ENCODE results near the gene KCNJ18.
"Not testable (repeated sequence)": the region's sequence is repeated elsewhere in the genome, so short reads cannot be mapped to it uniquely, and the experiment has no call there.

Gene KCNJ18

GRCh38 chr17:21737015-21737580, 44.8 kb downstream of the KCNJ18 start:
- DNase-seq = not testable (repeated sequence)

- not testable (repeated sequence) for DNase-seq
Observed at GRCh38 chr17:21738241-21738640, 45.9 kb downstream of the KCNJ18 start.

DNA sequence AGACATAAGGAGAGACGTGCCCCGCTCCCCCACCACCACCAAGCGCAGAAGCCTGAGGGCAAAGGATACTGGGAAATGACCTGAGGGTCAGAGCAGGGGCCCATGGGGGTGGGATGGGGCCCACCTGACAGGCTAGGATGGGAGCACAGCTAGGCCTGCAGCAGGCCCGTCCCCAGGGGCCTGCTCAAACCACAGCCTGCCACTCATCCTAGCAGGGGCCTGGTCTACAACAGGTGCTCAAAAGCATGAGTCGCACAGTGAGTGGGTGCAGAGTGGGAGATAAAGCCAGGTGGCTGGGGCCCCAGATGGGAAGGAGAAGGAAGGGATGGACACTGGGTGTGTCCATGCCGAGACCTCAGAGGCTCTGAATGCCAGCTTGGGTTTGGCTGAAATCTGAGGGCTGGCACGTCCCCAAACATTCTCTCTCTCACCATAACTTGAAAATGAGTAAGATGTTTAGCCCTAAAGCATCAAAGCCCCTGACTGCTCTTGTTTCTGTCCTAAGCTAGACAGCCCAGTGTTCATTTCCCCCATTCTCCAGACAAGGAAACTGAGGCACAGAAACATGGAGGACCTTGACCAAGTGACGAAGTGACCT, 46.7 kb downstream of the KCNJ18 start:
- not testable (repeated sequence) for DNase-seq

- DNase-seq = not testable (repeated sequence)
Observed at GRCh38 chr17:21739485-21739884, 47.2 kb downstream of the KCNJ18 start.

GRCh38 chr17:21740836-21741235, 48.5 kb downstream of the KCNJ18 start:
- not testable (repeated sequence) for DNase-seq

GRCh38 chr17:21741520-21741919, 49.2 kb downstream of the KCNJ18 start:
- DNase-seq = not testable (repeated sequence)

- DNase-seq = no peak
Observed at GRCh38 chr17:21742326-21742725, 50.0 kb downstream of the KCNJ18 start.

GRCh38 chr17:21744151-21744550, 51.8 kb downstream of the KCNJ18 start:
- DNase-seq = not testable (repeated sequence)

DNA sequence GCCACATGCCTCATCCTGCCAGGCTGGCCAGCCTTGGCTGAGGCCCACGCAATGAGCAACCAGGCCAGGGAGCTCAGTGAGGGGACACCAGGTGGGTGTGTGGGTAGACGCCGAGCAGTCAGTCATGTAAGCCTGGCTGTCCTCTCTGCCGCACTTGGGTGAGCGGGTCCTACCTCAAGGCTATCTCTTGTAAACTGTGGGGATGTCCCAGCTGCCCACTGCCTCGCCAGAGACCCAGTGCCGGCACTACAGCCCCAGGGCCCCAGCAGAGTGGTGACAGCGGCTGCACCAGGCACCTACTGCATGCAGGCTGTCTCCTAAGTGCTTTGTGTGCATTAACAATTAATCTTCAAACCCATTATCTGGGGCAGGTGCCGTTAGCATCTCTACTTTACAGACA, 52.3 kb downstream of the KCNJ18 start:
- not testable (repeated sequence) for DNase-seq

GRCh38 chr17:21745385-21746054, 53.2 kb downstream of the KCNJ18 start:
- DNase-seq = not testable (repeated sequence)

DNA sequence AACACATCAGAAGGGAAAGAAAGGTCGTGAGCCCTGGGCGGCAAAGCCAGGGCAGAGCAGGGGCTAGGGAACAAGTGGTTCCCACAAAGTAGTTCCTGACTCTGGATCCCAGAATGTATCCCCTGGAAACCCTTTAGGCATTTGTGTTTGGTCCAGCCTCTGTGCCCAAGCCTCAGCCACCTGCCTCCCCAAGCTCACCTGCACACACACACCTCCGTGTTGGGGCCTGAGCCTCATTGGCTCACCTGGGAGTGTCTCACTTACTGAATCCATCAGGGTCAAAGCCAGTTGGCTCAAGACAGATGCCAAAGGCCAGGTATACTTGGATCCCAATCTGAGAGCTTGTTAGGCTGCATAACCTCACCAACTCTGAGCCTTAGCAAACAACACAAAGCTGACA, 54.1 kb downstream of the KCNJ18 start:
- not testable (repeated sequence) for DNase-seq

GRCh38 chr17:21747195-21747915, 55.0 kb downstream of the KCNJ18 start:
- not testable (repeated sequence) for DNase-seq

- DNase-seq = not testable (repeated sequence)
Observed at GRCh38 chr17:21748686-21749085, 56.4 kb downstream of the KCNJ18 start.

DNA sequence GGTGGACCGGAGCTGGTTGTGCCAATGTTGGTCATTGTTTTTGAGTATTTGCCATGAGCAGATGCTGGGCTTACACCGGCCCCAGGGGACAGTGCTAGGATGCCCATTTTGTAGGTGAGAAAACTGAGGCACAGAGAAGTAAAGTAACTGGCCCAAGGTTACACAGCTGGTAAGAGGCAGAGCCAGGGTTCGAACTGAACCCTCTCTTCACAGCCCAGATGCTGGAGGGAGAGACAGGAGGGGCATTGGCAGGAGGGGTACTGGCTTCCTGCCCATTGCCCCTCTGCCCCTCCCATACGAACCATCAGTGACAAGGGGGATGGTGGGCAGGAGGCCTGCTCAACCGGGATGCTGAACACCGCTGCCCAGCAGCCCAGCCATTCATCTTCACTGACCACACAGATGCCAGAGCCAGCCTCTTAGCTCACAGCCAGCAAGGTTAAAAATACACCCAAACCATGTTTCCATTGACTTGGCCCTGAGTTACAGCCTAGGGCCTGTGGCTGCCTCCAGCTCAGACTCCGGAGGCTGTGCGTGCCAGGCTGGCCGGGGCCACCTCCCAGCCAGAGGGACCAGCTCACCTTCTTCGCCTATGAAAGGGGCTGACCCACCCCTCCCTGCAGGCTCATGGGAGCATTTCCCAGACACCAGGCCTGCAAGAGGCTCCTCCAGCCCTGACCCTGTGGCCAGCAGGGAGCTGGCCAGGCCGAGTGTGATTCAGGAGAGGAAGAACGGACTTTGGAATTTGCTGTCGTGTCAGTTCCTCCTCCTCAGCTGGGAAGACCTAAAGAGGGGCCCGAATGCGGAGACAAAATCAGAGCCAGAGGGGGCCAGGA, 57.6 kb downstream of the KCNJ18 start:
- DNase-seq = not testable (repeated sequence)

GRCh38 chr17:21751111-21751510, 58.8 kb downstream of the KCNJ18 start:
- DNase-seq = not testable (repeated sequence)

Measured in GF-D8 (cell line).